Testis (tissue), 5 donors: ENCODE data around the gene SPDYA. TPM values are rescaled to one million over a fixed set of nuclear protein-coding genes. Genes with fewer than 3 reads are reported as not detected.
A peak's percentile ranks its signal among the peaks of the same experiment; 100 is the strongest.

Source experiments
- DNase-seq: peaks from one replicate; pipeline ENCODE4 v3.0.0-alpha.2; 2019
- H3K27ac ChIP-seq, 2 donors: fragments of 200-600 bp; sonication (generic); one replicate each; pipeline ENCODE4 v1.5.1; 2019
- H3K27me3 ChIP-seq: fragments of 200-600 bp; sonication (generic); one replicate; pipeline ENCODE4 v1.5.1; 2019
- H3K36me3 ChIP-seq: fragments of 200-600 bp; sonication (generic); one replicate; pipeline ENCODE4 v1.5.1; 2017; ENCODE audit warnings: low read depth; ENCODE audit errors: missing control alignments
- H3K4me1 ChIP-seq: fragments of 200-600 bp; sonication (generic); one replicate; pipeline ENCODE4 v1.5.1; 2019
- H3K4me3 ChIP-seq, 2 donors: fragments of 200-600 bp; sonication (generic); one replicate each; pipeline ENCODE4 v1.5.1; 2017 to 2019
- H3K9me3 ChIP-seq: fragments of 200-600 bp; sonication (generic); one replicate; pipeline ENCODE4 v1.5.1; 2017
- CTCF ChIP-seq, 3 experiments: fragments of 450-650 bp in 2 of 3; fragments of 200-600 bp in 1 of 3; sonication (generic) in 1 of 3; IDR thresholded peaks; one replicate each; pipeline ENCODE4 v1.5.1; 2016 to 2019; ENCODE audit warnings: antibody characterized with exemption in 3 of 3, mild to moderate bottlenecking in 2 of 3, moderate library complexity in 1 of 3
- POLR2A ChIP-seq: fragments of 450-650 bp; IDR thresholded peaks from one replicate; pipeline ENCODE4 v1.6.1; 2017; ENCODE audit warnings: antibody characterized with exemption, mild to moderate bottlenecking, moderate library complexity
- WGBS, 2 donors: methylation state at CpG; one replicate each; pipeline ENCODE4 v1.1.5; 2018; 5-methylcytosine and 5-hydroxymethylcytosine counted together
- intact Hi-C: fragments of 100-400 bp; cut with DNase I; formaldehyde crosslinking; loops from one replicate; pipeline ENCODE4 v1.15.1; 2023; ENCODE audit warnings: low total_unique reads
- long read RNA-seq, 2 donors: transcript quantifications; one replicate each; lab custom pipeline, GENCODE V29; 2026
- polyA plus RNA-seq: library from polyadenylated mRNA; stranded (reverse); fragments of 350-450 nt; fragmentation: Illumina TruSeq; extraction: RNeasy Lipid Tissue Mini Kit (QIAGEN cat#74804); gene quantifications from one replicate; pipeline ENCODE4 v1.2.3, GENCODE V29; 2014; ENCODE audit warnings: low read depth, low replicate concordance; ENCODE audit not compliant: insufficient read depth
- total RNA-seq, 2 donors: library from RNA; depleted of rRNA; stranded (reverse); fragments of >200 nt; gene quantifications; one replicate each; pipeline ENCODE4 v1.2.3, GENCODE V29; 2016

The SPDYA gene
- total RNA-seq (10 to 100 TPM; 28.7 to 40.9 TPM), polyA plus RNA-seq (93.7 TPM)
- long read RNA-seq, donor 1 = 0 reads
- long read RNA-seq, donor 2, partial matches to known transcripts = 10 of 10 reads
- long read RNA-seq, donor 2, other reads (novel, unspliced or antisense) = 0 of 10 reads

GRCh38 chr2:28810384-28811285 lies at the start of gene SPDYA:
Gene SPDYA, plus strand, starts transcription at chr2:28810834. Its CDS starts 5,181 bp downstream, at chr2:28816015.
- intact Hi-C loops = no loop called here
- H3K27ac ChIP-seq = peak within 1 kb of the TSS; percentile 55 to 67
- no peak for TF ChIP-seq POLR2A
- no peak for TF ChIP-seq CTCF (IDR thresholded peaks at IDR 0.05)
- no peaks in the 10 kb centered on the region for H3K36me3 ChIP-seq
- 1 to 4% methylated on average over 21 to 93 of the region's 97 CpGs for WGBS, 2 donors
- H3K4me3 ChIP-seq = peak within 1 kb of the TSS; percentile 67 to 70
- DNase-seq = peak; percentile 87
- no peaks in the 10 kb centered on the region for H3K9me3 ChIP-seq
- peaks cover 9% of the 10 kb centered on the region for H3K4me1 ChIP-seq
- H3K27me3 ChIP-seq = no peaks in the 10 kb centered on the region

- TF ChIP-seq CTCF (IDR thresholded peaks at IDR 0.05) = no peak
- TF ChIP-seq POLR2A = no peak
- Histone ChIP-seq H3K4me3 (no peak overlapping the region), H3K27me3 (no peaks in the 10 kb centered on the region), H3K9me3 (no peaks in the 10 kb centered on the region), H3K27ac (no peak overlapping the region), H3K4me1 (peaks cover 20% of the 10 kb centered on the region), H3K36me3 (no peaks in the 10 kb centered on the region)
- intact Hi-C loops = no loop called here
- 73 to 74% methylated on average over 3 of the region's 3 CpGs for WGBS, 2 donors
- DNase-seq = no peak
Measured at GRCh38 chr2:28761420-28761819, 49.2 kb upstream of the SPDYA start.

- no peaks in the 10 kb centered on the region for H3K27me3 ChIP-seq
- DNase-seq = no peak
- TF ChIP-seq POLR2A (no peak), CTCF (IDR thresholded peaks at IDR 0.05) (no peak)
- WGBS, 2 donors = 79 to 81% methylated on average over 8 of the region's 8 CpGs
- H3K4me1 ChIP-seq = no peaks in the 10 kb centered on the region
- H3K36me3 ChIP-seq = no peaks in the 10 kb centered on the region
- no peaks in the 10 kb centered on the region for H3K9me3 ChIP-seq
- intact Hi-C loops = no loop called here
- H3K4me3 ChIP-seq = no peak overlapping the region
- no peak overlapping the region for H3K27ac ChIP-seq
Measured at GRCh38 chr2:28764909-28765711, 45.5 kb upstream of the SPDYA start.

GRCh38 chr2:28766070-28766469 lies 44.6 kb upstream of the SPDYA start:
- DNase-seq = no peak
- Histone ChIP-seq H3K27ac (no peak overlapping the region), H3K36me3 (no peaks in the 10 kb centered on the region), H3K4me3 (no peak overlapping the region), H3K27me3 (no peaks in the 10 kb centered on the region), H3K4me1 (no peaks in the 10 kb centered on the region), H3K9me3 (no peaks in the 10 kb centered on the region)
- WGBS, 2 donors = 78 to 88% methylated on average over 2 of the region's 2 CpGs
- intact Hi-C loops = no loop called here
- TF ChIP-seq CTCF (IDR thresholded peaks at IDR 0.05) (no peak), POLR2A (no peak)
